ENCODE measurements around the gene RLN3.
A peak's percentile ranks its signal among the peaks of the same experiment; 100 is the strongest.
"Not testable (repeated sequence)": the region's sequence is repeated elsewhere in the genome, so short reads cannot be mapped to it uniquely, and the experiment has no call there.

The RLN3 gene

GRCh38 chr19:14033946-14034345 lies 6.0 kb downstream of the RLN3 start:
- Histone ChIP-seq H3K36me3 (ENCODE audit: control insufficient read depth in 1 of 2, insufficient read depth in 2 of 2, low read length in 2 of 2) (no peaks in the 10 kb centered on the region), H4K8ac (ENCODE audit: low read depth, low read length) (no peak overlapping the region), H3K4me2 (ENCODE audit: low read length) (no peak overlapping the region), H2AFZ (ENCODE audit: insufficient read depth, low read length, poor library complexity) (no peak overlapping the region), H3K27me3 (ENCODE audit: insufficient read depth, low read length) (no peaks in the 10 kb centered on the region), H2BK5ac (ENCODE audit: low read depth, low read length, poor library complexity) (no peak overlapping the region), H3K14ac (ENCODE audit: low read length) (no peak overlapping the region), H3K4me1 (ENCODE audit: control insufficient read depth in 1 of 2, insufficient read depth in 2 of 2, low read length in 2 of 2) (peaks cover 3% of the 10 kb centered on the region in 2 experiments), H2AK5ac (ENCODE audit: low read length) (no peak overlapping the region), H2BK12ac (ENCODE audit: low read length) (no peak overlapping the region), H3K4me3 (ENCODE audit: low read depth, low read length) (no peak overlapping the region), H3K79me2 (ENCODE audit: control insufficient read depth, insufficient read depth, low read length, poor library complexity) (peaks cover 3% of the 10 kb centered on the region), H3K9me3 (ENCODE audit: insufficient read depth, low read depth, low read length) (no peaks in the 10 kb centered on the region), H3K9ac (ENCODE audit: low read length) (no peak overlapping the region), H4K91ac (ENCODE audit: low read depth, low read length) (no peak overlapping the region), H3K23ac (ENCODE audit: low read length) (no peak overlapping the region), H3K4ac (ENCODE audit: low read depth, low read length) (no peak overlapping the region), H4K12ac (ENCODE audit: low read depth, low read length) (no peak overlapping the region), H3K27ac (ENCODE audit: low read depth, low read length) (no peak overlapping the region), H2BK120ac (ENCODE audit: insufficient read depth, low read length, poor library complexity) (no peak overlapping the region), H3K79me1 (ENCODE audit: low read length) (peaks cover 7% of the 10 kb centered on the region), H3K18ac (ENCODE audit: low read length) (no peak overlapping the region)
- no CpG with 5 or more reads among the region's 2 CpGs for WGBS (ENCODE audit: extremely low coverage, insufficient coverage, insufficient read length)
- peak in 1 of 2 donors; percentile 59 for DNase-seq

- not testable (repeated sequence) for H3K4me2 ChIP-seq (ENCODE audit: low read length); H3K9ac ChIP-seq (ENCODE audit: low read length); H3K23ac ChIP-seq (ENCODE audit: low read length); H3K27ac ChIP-seq (ENCODE audit: low read depth, low read length); H3K4ac ChIP-seq (ENCODE audit: low read depth, low read length); H2BK12ac ChIP-seq (ENCODE audit: low read length); H2AFZ ChIP-seq (ENCODE audit: insufficient read depth, low read length, poor library complexity); H2BK5ac ChIP-seq (ENCODE audit: low read depth, low read length, poor library complexity); H3K14ac ChIP-seq (ENCODE audit: low read length); H3K36me3 ChIP-seq (ENCODE audit: control insufficient read depth in 1 of 2, insufficient read depth in 2 of 2, low read length in 2 of 2); H3K79me1 ChIP-seq (ENCODE audit: low read length); H3K27me3 ChIP-seq (ENCODE audit: insufficient read depth, low read length); H3K9me3 ChIP-seq (ENCODE audit: insufficient read depth, low read depth, low read length); H2AK5ac ChIP-seq (ENCODE audit: low read length); H4K12ac ChIP-seq (ENCODE audit: low read depth, low read length); H2BK120ac ChIP-seq (ENCODE audit: insufficient read depth, low read length, poor library complexity); H3K4me3 ChIP-seq (ENCODE audit: low read depth, low read length); H3K4me1 ChIP-seq (ENCODE audit: control insufficient read depth in 1 of 2, insufficient read depth in 2 of 2, low read length in 2 of 2); H4K8ac ChIP-seq (ENCODE audit: low read depth, low read length); H3K18ac ChIP-seq (ENCODE audit: low read length); H4K91ac ChIP-seq (ENCODE audit: low read depth, low read length); H3K79me2 ChIP-seq (ENCODE audit: control insufficient read depth, insufficient read depth, low read length, poor library complexity)
- WGBS (ENCODE audit: extremely low coverage, insufficient coverage, insufficient read length) = no CpG with 5 or more reads among the region's 12 CpGs
- DNase-seq = peak in 1 of 2 donors; percentile 70
Observed at GRCh38 chr19:14035159-14035558, 7.2 kb downstream of the RLN3 start.

- H3K79me1 ChIP-seq (ENCODE audit: low read length) = peaks cover 7% of the 10 kb centered on the region
- no peak overlapping the region for H3K4me3 ChIP-seq (ENCODE audit: low read depth, low read length)
- H2AFZ ChIP-seq (ENCODE audit: insufficient read depth, low read length, poor library complexity) = no peak overlapping the region
- no peak overlapping the region for H2BK12ac ChIP-seq (ENCODE audit: low read length)
- peaks cover 3% of the 10 kb centered on the region in 2 experiments for H3K4me1 ChIP-seq (ENCODE audit: control insufficient read depth in 1 of 2, insufficient read depth in 2 of 2, low read length in 2 of 2)
- H4K8ac ChIP-seq (ENCODE audit: low read depth, low read length) = no peak overlapping the region
- no peak overlapping the region for H2BK120ac ChIP-seq (ENCODE audit: insufficient read depth, low read length, poor library complexity)
- no peak overlapping the region for H2BK5ac ChIP-seq (ENCODE audit: low read depth, low read length, poor library complexity)
- no peak overlapping the region for H3K23ac ChIP-seq (ENCODE audit: low read length)
- no peak overlapping the region for H3K4ac ChIP-seq (ENCODE audit: low read depth, low read length)
- WGBS (ENCODE audit: extremely low coverage, insufficient coverage, insufficient read length) = no CpG with 5 or more reads among the region's 7 CpGs
- H3K36me3 ChIP-seq (ENCODE audit: control insufficient read depth in 1 of 2, insufficient read depth in 2 of 2, low read length in 2 of 2) = no peaks in the 10 kb centered on the region
- H3K9me3 ChIP-seq (ENCODE audit: insufficient read depth, low read depth, low read length) = no peaks in the 10 kb centered on the region
- no peak overlapping the region for H3K14ac ChIP-seq (ENCODE audit: low read length)
- no peak overlapping the region for H2AK5ac ChIP-seq (ENCODE audit: low read length)
- H3K4me2 ChIP-seq (ENCODE audit: low read length) = no peak overlapping the region
- DNase-seq = peak in 1 of 2 donors; percentile 78
- no peak overlapping the region for H3K18ac ChIP-seq (ENCODE audit: low read length)
- H4K91ac ChIP-seq (ENCODE audit: low read depth, low read length) = no peak overlapping the region
- H3K9ac ChIP-seq (ENCODE audit: low read length) = no peak overlapping the region
- H4K12ac ChIP-seq (ENCODE audit: low read depth, low read length) = no peak overlapping the region
- H3K27me3 ChIP-seq (ENCODE audit: insufficient read depth, low read length) = no peaks in the 10 kb centered on the region
- no peak overlapping the region for H3K27ac ChIP-seq (ENCODE audit: low read depth, low read length)
- H3K79me2 ChIP-seq (ENCODE audit: control insufficient read depth, insufficient read depth, low read length, poor library complexity) = peaks cover 3% of the 10 kb centered on the region
Observed at GRCh38 chr19:14035706-14036105, 7.8 kb downstream of the RLN3 start.

GRCh38 chr19:14039181-14039580 lies 11.2 kb downstream of the RLN3 start:
- Histone ChIP-seq H3K27ac (ENCODE audit: low read depth, low read length) (no peak overlapping the region), H3K4me1 (ENCODE audit: control insufficient read depth in 1 of 2, insufficient read depth in 2 of 2, low read length in 2 of 2) (no peaks in the 10 kb centered on the region), H4K12ac (ENCODE audit: low read depth, low read length) (no peak overlapping the region), H3K23ac (ENCODE audit: low read length) (no peak overlapping the region), H2BK12ac (ENCODE audit: low read length) (no peak overlapping the region), H3K27me3 (ENCODE audit: insufficient read depth, low read length) (no peaks in the 10 kb centered on the region), H2AFZ (ENCODE audit: insufficient read depth, low read length, poor library complexity) (no peak overlapping the region), H3K36me3 (ENCODE audit: control insufficient read depth in 1 of 2, insufficient read depth in 2 of 2, low read length in 2 of 2) (no peaks in the 10 kb centered on the region), H4K8ac (ENCODE audit: low read depth, low read length) (no peak overlapping the region), H3K79me1 (ENCODE audit: low read length) (no peaks in the 10 kb centered on the region), H4K91ac (ENCODE audit: low read depth, low read length) (no peak overlapping the region), H3K18ac (ENCODE audit: low read length) (no peak overlapping the region), H3K9ac (ENCODE audit: low read length) (no peak overlapping the region), H3K4me2 (ENCODE audit: low read length) (no peak overlapping the region), H2BK120ac (ENCODE audit: insufficient read depth, low read length, poor library complexity) (no peak overlapping the region), H3K4me3 (ENCODE audit: low read depth, low read length) (no peak overlapping the region), H2BK5ac (ENCODE audit: low read depth, low read length, poor library complexity) (no peak overlapping the region), H3K14ac (ENCODE audit: low read length) (no peak overlapping the region), H3K79me2 (ENCODE audit: control insufficient read depth, insufficient read depth, low read length, poor library complexity) (no peaks in the 10 kb centered on the region), H3K4ac (ENCODE audit: low read depth, low read length) (no peak overlapping the region), H3K9me3 (ENCODE audit: insufficient read depth, low read depth, low read length) (no peaks in the 10 kb centered on the region), H2AK5ac (ENCODE audit: low read length) (no peak overlapping the region)
- DNase-seq = no peak
- WGBS (ENCODE audit: extremely low coverage, insufficient coverage, insufficient read length) = no CpG with 5 or more reads among the region's 7 CpGs

All from trophoblast cell (in vitro differentiated cells and primary cell).